Endothelial cell of umbilical vein (primary cell): Measurements from ENCODE around the gene NWD2. TPM values are rescaled to one million over a fixed set of nuclear protein-coding genes. Genes with fewer than 3 reads are reported as not detected.

Source experiments
- BruUV-seq: library from RNA; stranded (reverse); fragments of 400-500 nt; replicated peaks from 2 replicates; lab custom pipeline; 2021; lab: Mats Ljungman, UMichigan
- CTCF ChIA-PET: fragments of 300-600, 350-600 bp; sonication (Branson Sonifier 250); formaldehyde crosslinking; loops from one replicate; lab custom pipeline; 2021; ENCODE audit warnings: antibody characterized with exemption, inconsistent platforms; lab: Charles Lee
- POLR2A ChIA-PET: fragments of 300-600, 350-600 bp; sonication (Branson Sonifier 250); formaldehyde crosslinking; loops from one replicate; lab custom pipeline; 2021; ENCODE audit warnings: antibody characterized with exemption, inconsistent platforms; lab: Charles Lee
- DNase-seq: peaks from one replicate; pipeline ENCODE4 v3.0.0-alpha.2; 2011; ENCODE audit warnings: low read depth, low spot score
- FAIRE-seq: peaks from 2 replicates; lab custom pipeline; 2011; peaks lifted over from hg19 to GRCh38; lab: Jason Lieb, UNC
- H2AFZ ChIP-seq: 2 replicates; pipeline ENCODE4 v1.6.0; 2012; ENCODE audit warnings: low read depth, low read length, control low read depth, inconsistent platforms
- H3K27ac ChIP-seq: 2 replicates; pipeline ENCODE4 v1.5.1; 2011; ENCODE audit warnings: low read depth, mild to moderate bottlenecking, control low read depth, low read length, moderate library complexity; ENCODE audit not compliant: insufficient read depth
- H3K27me3 ChIP-seq, 2 experiments: 2 replicates each; pipeline versions ENCODE4 v1.6.0 to v1.6.1; 2011; ENCODE audit warnings: low read length in 2 of 2, mixed read lengths in 1 of 2; ENCODE audit not compliant: control insufficient read depth in 2 of 2, insufficient read depth in 2 of 2
- H3K36me3 ChIP-seq, 2 experiments: 2 replicates in 1 of 2; 3 replicates in 1 of 2; pipeline ENCODE4 v1.5.1; 2011; ENCODE audit warnings: low read length in 2 of 2, mild to moderate bottlenecking in 1 of 2, moderate library complexity in 1 of 2; ENCODE audit not compliant: control insufficient read depth in 2 of 2, insufficient read depth in 2 of 2; ENCODE audit errors: extremely low read depth in 1 of 2
- H3K4me1 ChIP-seq: 3 replicates; pipeline ENCODE4 v1.5.1; 2011; ENCODE audit warnings: mild to moderate bottlenecking, low read length; ENCODE audit not compliant: control insufficient read depth, insufficient read depth; ENCODE audit errors: extremely low read depth
- H3K4me2 ChIP-seq: 2 replicates; pipeline ENCODE4 v1.6.1; 2011; ENCODE audit warnings: low read length, control low read depth, mixed read lengths; ENCODE audit not compliant: insufficient read depth
- H3K4me3 ChIP-seq, 3 experiments: fragments of 200-600 bp in 1 of 3; sonication (generic), shearing (Covaris generic) in 1 of 3; replicated peaks in 1 of 3; 2 replicates each; pipeline ENCODE4 v1.5.1; 2011 to 2016; ENCODE audit warnings: control low read depth in 3 of 3, low read length in 3 of 3, mild to moderate bottlenecking in 2 of 3, inconsistent platforms in 1 of 3, low read depth in 1 of 3, moderate library complexity in 1 of 3; ENCODE audit not compliant: insufficient read depth in 1 of 3
- H3K79me2 ChIP-seq: 2 replicates; pipeline ENCODE4 v1.6.0; 2012; ENCODE audit warnings: low read length, inconsistent platforms; ENCODE audit not compliant: control insufficient read depth, insufficient read depth
- H3K9ac ChIP-seq: replicated peaks from 2 replicates; pipeline ENCODE3; 2011; ENCODE audit warnings: low read length, control low read depth; ENCODE audit not compliant: insufficient read depth; ENCODE audit errors: extremely low read depth
- H3K9me1 ChIP-seq: replicated peaks from 3 replicates; pipeline ENCODE4 v1.6.0; 2011; ENCODE audit warnings: mild to moderate bottlenecking, low read length; ENCODE audit not compliant: control insufficient read depth, insufficient read depth; ENCODE audit errors: extremely low read depth
- H3K9me3 ChIP-seq: replicated peaks from 2 replicates; pipeline ENCODE4 v1.5.1; 2012; ENCODE audit warnings: low read length, inconsistent platforms; ENCODE audit not compliant: control insufficient read depth, insufficient read depth
- H4K20me1 ChIP-seq: replicated peaks from 2 replicates; pipeline ENCODE3; 2011; ENCODE audit warnings: mild to moderate bottlenecking, low read length; ENCODE audit not compliant: control insufficient read depth, insufficient read depth; ENCODE audit errors: extremely low read depth
- CTCF ChIP-seq, 2 donors: IDR thresholded peaks; 1 replicate in 1 of 2; 2 replicates in 1 of 2; pipeline ENCODE4 v1.5.1; 2011; ENCODE audit warnings: low read length in 2 of 2, mild to moderate bottlenecking in 2 of 2, moderate library complexity in 2 of 2, control low read depth in 1 of 2, inconsistent platforms in 1 of 2, low read depth in 1 of 2; ENCODE audit not compliant: insufficient read depth in 1 of 2; ENCODE audit errors: extremely low read depth in 1 of 2
- EZH2 ChIP-seq: IDR thresholded peaks from 2 replicates; pipeline ENCODE4 v1.6.1; 2012; ENCODE audit warnings: borderline replicate concordance, low read depth, mild to moderate bottlenecking, moderate library complexity, low read length, inconsistent platforms; ENCODE audit not compliant: severe bottlenecking
- FOS ChIP-seq: IDR thresholded peaks from 2 replicates; pipeline ENCODE4 v1.6.1; 2011; ENCODE audit warnings: mild to moderate bottlenecking, low read length, moderate library complexity, borderline replicate concordance; ENCODE audit not compliant: insufficient read depth
- GATA2 ChIP-seq: IDR thresholded peaks from 2 replicates; pipeline ENCODE4 v1.7.0; 2011; ENCODE audit warnings: low read depth, mild to moderate bottlenecking, moderate library complexity, mixed read lengths, low read length; ENCODE audit not compliant: insufficient read length, insufficient read depth
- JUN ChIP-seq: IDR thresholded peaks from 2 replicates; pipeline ENCODE4 v1.6.1; 2011; ENCODE audit warnings: borderline replicate concordance, low read depth; ENCODE audit not compliant: insufficient read length, insufficient read depth
- MAX ChIP-seq: IDR thresholded peaks from 2 replicates; pipeline ENCODE4 v1.6.1; 2011; ENCODE audit not compliant: insufficient read depth, insufficient read length
- MYC ChIP-seq: IDR thresholded peaks from one replicate; pipeline ENCODE4 v1.6.1; 2011; ENCODE audit warnings: mild to moderate bottlenecking, low read depth, low read length
- POLR2A ChIP-seq: IDR thresholded peaks from 2 replicates; pipeline ENCODE4 v1.6.1; 2012; ENCODE audit warnings: low read depth, mild to moderate bottlenecking, control low read depth, low read length
- POLR2AphosphoS5 ChIP-seq: IDR thresholded peaks from 2 replicates; pipeline ENCODE4 v1.6.1; 2012; ENCODE audit warnings: low read depth, mild to moderate bottlenecking, control low read depth, low read length, moderate library complexity; ENCODE audit not compliant: insufficient read depth
- dilution Hi-C: fragments of 300-500 bp; cut with MboI; formaldehyde crosslinking; loops from one replicate; pipeline ENCODE4 v1.15.0; 2019; ENCODE audit warnings: low sequenced_read_pairs; ENCODE audit not compliant: extremely low pct_ligation_motif_present
- intact Hi-C: fragments of 100-400 bp; cut with micrococcal nuclease; formaldehyde crosslinking; loops from one replicate; pipeline ENCODE4 v1.10.0; 2022
- polyA plus RNA-seq, 4 experiments: library from polyadenylated mRNA; depleted of rRNA in 3 of 4; stranded (reverse) in 3 of 4; unstranded in 1 of 4; fragments of >200 nt; gene quantifications; 2 replicates each; pipeline versions ENCODE4 v1.2.1 to v1.2.3, GENCODE V29; 2011 to 2012; ENCODE audit warnings: missing spikeins in 1 of 4
- total RNA-seq: library from RNA; stranded (reverse); gene quantifications from 2 replicates; pipeline ENCODE4 v1.2.3, GENCODE V29; 2021

The NWD2 gene
- total and polyA plus RNA-seq, 2 donors (not counting 3 experiments of a cell fraction or from before 2014, with no cell fraction given), result not detected

DNA sequence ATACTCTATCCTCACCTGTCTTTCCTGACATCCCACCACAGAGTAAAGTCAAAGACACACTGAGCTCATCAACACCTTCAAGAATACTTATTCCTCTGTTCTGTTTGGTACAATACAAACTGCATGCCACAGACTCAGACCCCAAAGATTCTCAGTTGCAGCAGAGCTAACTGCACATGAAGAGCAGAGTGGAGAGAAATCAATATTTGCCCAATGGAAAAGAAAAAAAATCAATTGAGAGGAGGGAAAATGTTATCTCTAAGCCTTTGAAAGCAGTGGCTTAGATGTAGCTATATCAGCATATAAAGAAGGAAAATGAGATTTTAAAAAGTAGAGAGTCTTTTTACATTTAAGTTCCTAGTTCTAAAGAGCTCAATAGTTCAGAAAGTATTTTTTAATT, 180.2 kb downstream of the NWD2 start:
- H3K4me2 ChIP-seq, result no peak overlapping the region
- no peaks in the 10 kb centered on the region for H3K4me1 ChIP-seq
- no peaks in the 10 kb centered on the region for H3K79me2 ChIP-seq
- POLR2A ChIA-PET, result no interaction called here
- H3K27me3 ChIP-seq, result peaks cover 0 to 3% of the 10 kb centered on the region in 2 experiments
- no peaks in the 10 kb centered on the region for H3K36me3 ChIP-seq
- no peak for TF ChIP-seq EZH2
- no peak for TF ChIP-seq GATA2
- no peaks in the 10 kb centered on the region for H3K9me1 ChIP-seq
- no peak overlapping the region for H3K9ac ChIP-seq
- H3K4me3 ChIP-seq, result no peak overlapping the region
- H3K27ac ChIP-seq, result no peak overlapping the region
- H4K20me1 ChIP-seq, result no peaks in the 10 kb centered on the region
- BruUV-seq, result no TSS peak
- no peak for DNase-seq
- CTCF ChIA-PET, result interaction anchor here (1.0 to 1.2 kb wide), 2 partner anchors 19 to 610 kb away, joined by 3 read pairs; no protein-coding TSS in a partner anchor
- no peaks in the 10 kb centered on the region for H3K9me3 ChIP-seq
- no peak overlapping the region for H2AFZ ChIP-seq
- dilution Hi-C loops, result no loop called here
- intact Hi-C loops, result no loop called here
- no peak for FAIRE-seq

DNA sequence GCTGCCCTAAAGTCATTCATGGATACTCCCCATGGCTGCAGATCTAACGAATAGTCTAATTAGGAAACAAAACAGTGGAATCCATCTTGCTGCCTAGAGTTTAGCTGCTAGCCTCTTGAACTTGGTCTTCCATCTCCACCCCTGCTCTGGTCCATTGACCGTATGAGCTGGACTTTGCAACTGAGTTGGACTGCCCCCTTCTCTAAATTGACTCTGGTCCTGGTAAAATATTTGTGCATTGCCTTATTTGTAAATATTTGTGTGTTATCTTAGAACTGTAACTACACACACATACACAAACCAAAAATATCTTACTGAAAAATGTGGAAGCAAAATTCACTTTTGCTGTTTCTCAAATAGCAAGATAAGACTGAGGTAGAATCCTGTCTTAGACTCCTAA, 181.3 kb downstream of the NWD2 start:
- Histone ChIP-seq H3K9me3 (no peaks in the 10 kb centered on the region), H3K36me3 (no peaks in the 10 kb centered on the region), H2AFZ (no peak overlapping the region), H3K9me1 (no peaks in the 10 kb centered on the region), H3K27me3 (peaks cover 0 to 3% of the 10 kb centered on the region in 2 experiments), H3K4me1 (no peaks in the 10 kb centered on the region), H3K4me2 (no peak overlapping the region), H3K9ac (no peak overlapping the region), H3K79me2 (no peaks in the 10 kb centered on the region), H3K27ac (no peak overlapping the region), H4K20me1 (no peaks in the 10 kb centered on the region), H3K4me3 (no peak overlapping the region)
- FAIRE-seq (no peak), DNase-seq (no peak)
- intact Hi-C loops (no loop called here), dilution Hi-C loops (no loop called here)
- TF ChIP-seq FOS, result no peak
- TF ChIP-seq POLR2A, result no peak
- no peak for TF ChIP-seq MYC
- TF ChIP-seq EZH2, result no peak
- TF ChIP-seq CTCF (IDR thresholded peaks at IDR 0.05; ENCODE audit: extremely low read depth in 1 of 2, insufficient read depth in 1 of 2, low read depth in 1 of 2, low read length in 2 of 2), result no peak
- no peak for TF ChIP-seq GATA2
- TF ChIP-seq JUN, result no peak
- TF ChIP-seq POLR2AphosphoS5, result no peak
- TF ChIP-seq MAX, result no peak
- POLR2A ChIA-PET, result no interaction called here
- CTCF ChIA-PET, result interaction anchor here (1.1 kb wide), 1 partner anchor 9 kb away, joined by 3 read pairs; no protein-coding TSS in a partner anchor
- BruUV-seq, result no TSS peak
